ENCODE measurements around the gene OPN1MW2.
"Not testable (repeated sequence)": the region's sequence is repeated elsewhere in the genome, so short reads cannot be mapped to it uniquely, and the experiment has no call there.

OPN1MW2 gene

DNA sequence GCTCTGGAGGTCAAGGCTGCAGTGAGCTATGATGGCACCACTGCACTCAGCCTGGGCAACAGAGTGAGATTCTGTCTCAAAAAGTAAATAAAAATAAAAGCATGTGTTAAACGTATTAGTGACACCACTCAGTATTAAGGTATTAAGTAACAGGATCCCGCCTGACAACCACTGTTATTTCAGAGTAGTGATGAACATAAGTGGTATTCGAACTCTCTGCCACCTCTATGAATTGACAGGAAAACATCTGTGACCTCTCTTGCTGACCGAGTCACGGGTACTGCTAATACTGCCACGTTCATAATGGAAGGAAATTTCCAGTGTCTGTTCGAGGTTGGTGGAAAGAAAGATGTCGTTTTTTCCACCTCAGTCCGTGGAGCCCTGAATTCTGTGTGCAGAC is 7.2 kb downstream of the OPN1MW2 start:
- not testable (repeated sequence) for H3K4me1 ChIP-seq (ENCODE audit: control insufficient read depth, low read depth, low read length); H3K36me3 ChIP-seq (ENCODE audit: control insufficient read depth, low read depth, low read length); H3K4me3 ChIP-seq (ENCODE audit: low read length); H3K9me3 ChIP-seq (ENCODE audit: control insufficient read depth, low read depth, low read length); H3K27me3 ChIP-seq (ENCODE audit: control insufficient read depth, insufficient read depth, low read length); H3K27ac ChIP-seq (ENCODE audit: low read length); H3K9ac ChIP-seq (ENCODE audit: low read length)

DNA sequence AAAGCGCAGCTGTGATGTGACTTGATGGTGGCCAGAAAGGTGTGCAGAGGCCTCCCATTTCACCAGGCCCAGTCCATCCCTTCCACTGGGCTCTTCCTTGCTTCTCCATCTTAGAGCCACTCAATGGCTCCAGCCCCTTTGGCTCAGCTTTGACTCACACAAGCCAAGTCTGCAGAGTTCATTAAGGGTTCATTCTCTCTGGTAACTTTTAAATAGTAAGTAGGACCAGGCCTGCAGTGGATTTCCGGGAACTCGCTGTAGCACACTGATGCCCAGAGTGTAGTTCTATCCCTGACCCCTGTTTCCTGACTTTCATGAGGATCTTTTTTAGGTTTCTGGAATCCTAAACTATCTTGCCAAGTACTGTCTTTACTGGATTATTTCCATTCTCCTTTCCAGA is 11.9 kb downstream of the OPN1MW2 start:
- H3K27me3 ChIP-seq (ENCODE audit: control insufficient read depth, insufficient read depth, low read length), result not testable (repeated sequence)

DNA sequence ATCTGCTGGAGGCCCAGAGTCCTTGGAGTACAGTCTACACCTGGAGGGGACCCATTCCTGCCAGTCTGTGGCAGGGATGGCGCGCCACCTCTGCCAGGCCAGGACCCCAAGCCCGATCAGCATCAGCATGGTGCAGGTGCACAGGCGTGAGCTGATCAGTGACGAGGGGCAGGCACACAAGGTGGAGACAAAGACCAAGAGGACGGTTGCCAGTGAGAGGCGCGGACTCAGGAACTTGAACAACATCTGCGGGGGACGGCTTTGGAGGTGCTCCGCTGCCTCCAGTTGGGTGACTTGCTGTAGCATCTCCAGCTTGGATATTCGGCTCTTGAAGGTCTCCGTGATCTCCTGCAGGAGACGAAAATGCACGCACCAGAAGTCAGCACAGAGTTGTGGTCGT is 14.1 kb downstream of the OPN1MW2 start:
- not testable (repeated sequence) for H3K27me3 ChIP-seq (ENCODE audit: control insufficient read depth, insufficient read depth, low read length); H3K4me1 ChIP-seq (ENCODE audit: control insufficient read depth, low read depth, low read length); H3K9ac ChIP-seq (ENCODE audit: low read length); H3K27ac ChIP-seq (ENCODE audit: low read length); H3K36me3 ChIP-seq (ENCODE audit: control insufficient read depth, low read depth, low read length); H3K9me3 ChIP-seq (ENCODE audit: control insufficient read depth, low read depth, low read length); H3K4me3 ChIP-seq (ENCODE audit: low read length)

More for the DNA sequence above, 11.9 kb downstream of the OPN1MW2 start:
- H3K4me3 ChIP-seq (ENCODE audit: low read length); H3K9ac ChIP-seq (ENCODE audit: low read length); H3K4me1 ChIP-seq (ENCODE audit: control insufficient read depth, low read depth, low read length); H3K27ac ChIP-seq (ENCODE audit: low read length); H3K36me3 ChIP-seq (ENCODE audit: control insufficient read depth, low read depth, low read length); H3K9me3 ChIP-seq (ENCODE audit: control insufficient read depth, low read depth, low read length): not testable (repeated sequence)

DNA sequence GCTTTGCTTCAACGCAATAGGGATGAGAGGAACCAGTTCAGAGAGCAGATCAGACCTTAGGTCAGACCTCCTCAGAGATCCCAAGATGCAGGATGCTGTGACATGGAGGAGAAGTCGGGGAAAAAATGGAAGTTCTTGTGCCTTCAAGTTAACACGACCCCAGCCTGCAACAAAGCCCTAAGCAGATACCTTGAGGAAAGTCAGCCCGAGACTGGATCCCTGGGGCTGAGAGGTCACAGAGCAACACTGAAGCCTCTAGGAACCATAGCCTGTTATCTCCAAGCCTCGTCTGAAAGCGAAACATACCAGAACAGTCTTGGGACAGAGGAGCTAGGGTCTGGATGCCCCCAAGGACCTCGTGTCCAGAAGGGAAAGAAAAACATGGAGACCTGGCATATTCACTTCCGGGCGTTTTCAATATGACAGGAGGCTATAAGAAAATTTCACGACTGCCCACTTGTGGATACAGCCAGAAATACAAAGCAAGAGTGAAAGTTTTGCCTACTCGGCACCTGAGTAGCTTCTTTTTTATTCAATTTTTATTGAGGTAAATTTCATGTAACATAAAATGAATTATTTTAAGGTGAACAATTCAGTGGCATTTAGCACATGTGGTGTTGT is 19.5 kb downstream of the OPN1MW2 start:
- H3K27me3 ChIP-seq (ENCODE audit: control insufficient read depth, insufficient read depth, low read length); H3K4me3 ChIP-seq (ENCODE audit: low read length); H3K27ac ChIP-seq (ENCODE audit: low read length); H3K9me3 ChIP-seq (ENCODE audit: control insufficient read depth, low read depth, low read length); H3K36me3 ChIP-seq (ENCODE audit: control insufficient read depth, low read depth, low read length); H3K4me1 ChIP-seq (ENCODE audit: control insufficient read depth, low read depth, low read length); H3K9ac ChIP-seq (ENCODE audit: low read length): not testable (repeated sequence)

DNA sequence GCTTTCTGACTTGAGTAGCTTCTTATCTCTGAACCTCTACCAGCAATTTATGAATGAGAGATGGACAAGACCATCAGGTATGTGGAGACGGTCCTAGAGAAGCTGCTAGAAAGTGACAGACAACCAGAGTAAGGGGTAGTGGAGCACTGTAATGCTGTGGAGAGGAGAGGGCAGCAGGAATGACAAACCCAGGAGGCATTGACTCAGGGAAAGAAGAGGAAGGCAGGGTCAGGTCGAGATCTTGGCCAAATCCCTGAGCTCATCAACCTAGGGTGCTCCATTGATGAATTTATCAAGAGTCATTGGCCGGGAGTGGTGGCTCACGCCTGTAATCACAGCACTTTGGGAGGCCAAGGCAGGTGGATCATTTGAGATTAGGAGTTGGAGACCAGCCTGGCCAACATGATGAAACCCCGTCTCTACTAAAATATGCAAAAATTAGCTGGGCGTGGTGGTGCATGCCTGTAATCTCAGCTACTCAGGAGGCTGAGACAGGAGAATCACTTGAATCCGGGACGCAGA is 20.5 kb downstream of the OPN1MW2 start:
- not testable (repeated sequence) for H3K27me3 ChIP-seq (ENCODE audit: control insufficient read depth, insufficient read depth, low read length); H3K36me3 ChIP-seq (ENCODE audit: control insufficient read depth, low read depth, low read length); H3K4me3 ChIP-seq (ENCODE audit: low read length); H3K27ac ChIP-seq (ENCODE audit: low read length); H3K9me3 ChIP-seq (ENCODE audit: control insufficient read depth, low read depth, low read length); H3K4me1 ChIP-seq (ENCODE audit: control insufficient read depth, low read depth, low read length); H3K9ac ChIP-seq (ENCODE audit: low read length)

DNA sequence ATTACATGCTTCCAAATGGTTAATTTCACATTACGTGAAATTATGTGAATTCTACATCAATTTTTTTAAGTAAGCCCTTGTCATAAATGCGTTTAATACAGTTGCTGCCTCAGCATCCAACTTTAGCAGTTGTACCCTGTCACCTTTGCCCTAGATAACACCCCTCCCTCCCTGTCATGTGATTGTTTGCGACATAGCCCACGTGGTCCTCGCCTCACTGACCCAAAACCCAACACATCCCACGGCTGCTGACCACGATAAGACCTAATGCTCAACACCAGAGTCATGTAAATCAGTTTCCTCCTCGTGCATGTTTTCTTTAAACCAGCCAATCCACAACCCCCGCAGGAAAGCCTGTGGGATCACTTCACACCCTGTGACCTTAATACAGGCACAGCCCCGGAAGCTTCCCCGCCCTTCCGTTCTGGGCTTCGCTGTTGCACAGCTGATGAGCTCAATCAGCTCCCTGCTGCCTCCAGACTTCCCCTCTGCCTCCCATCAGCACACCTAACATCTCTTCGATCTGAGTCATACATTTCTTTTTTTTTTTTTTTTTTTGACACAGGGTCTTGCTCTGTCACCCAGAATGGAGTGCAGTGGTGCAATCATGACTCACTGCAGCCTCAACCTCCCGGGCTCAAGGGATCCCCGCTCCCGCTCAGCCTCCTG is 28.0 kb downstream of the OPN1MW2 start:
- H3K9ac ChIP-seq (ENCODE audit: low read length); H3K9me3 ChIP-seq (ENCODE audit: control insufficient read depth, low read depth, low read length); H3K4me3 ChIP-seq (ENCODE audit: low read length); H3K4me1 ChIP-seq (ENCODE audit: control insufficient read depth, low read depth, low read length); H3K27me3 ChIP-seq (ENCODE audit: control insufficient read depth, insufficient read depth, low read length); H3K27ac ChIP-seq (ENCODE audit: low read length); H3K36me3 ChIP-seq (ENCODE audit: control insufficient read depth, low read depth, low read length): not testable (repeated sequence)

DNA sequence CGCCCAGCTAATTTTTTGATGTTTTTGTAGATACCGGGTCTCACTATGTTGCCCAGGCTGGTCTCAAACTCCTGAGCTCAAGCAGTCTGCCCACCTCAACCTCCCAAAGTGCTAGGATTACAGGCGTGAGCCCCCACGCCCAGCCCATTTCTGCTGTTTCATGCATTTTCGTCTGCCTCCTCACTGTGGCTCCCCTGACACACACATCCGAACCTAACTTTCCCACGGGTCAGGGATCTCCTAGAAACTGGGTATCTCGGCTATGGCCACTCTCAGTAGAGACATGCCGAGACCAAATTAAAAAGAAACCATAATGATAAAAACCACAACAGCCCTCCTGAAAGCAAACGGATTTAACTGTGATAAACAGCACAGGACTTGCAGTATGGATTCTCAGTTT is 28.5 kb downstream of the OPN1MW2 start:
- not testable (repeated sequence) for H3K4me3 ChIP-seq (ENCODE audit: low read length); H3K27me3 ChIP-seq (ENCODE audit: control insufficient read depth, insufficient read depth, low read length); H3K9me3 ChIP-seq (ENCODE audit: control insufficient read depth, low read depth, low read length); H3K27ac ChIP-seq (ENCODE audit: low read length); H3K9ac ChIP-seq (ENCODE audit: low read length); H3K36me3 ChIP-seq (ENCODE audit: control insufficient read depth, low read depth, low read length); H3K4me1 ChIP-seq (ENCODE audit: control insufficient read depth, low read depth, low read length)

DNA sequence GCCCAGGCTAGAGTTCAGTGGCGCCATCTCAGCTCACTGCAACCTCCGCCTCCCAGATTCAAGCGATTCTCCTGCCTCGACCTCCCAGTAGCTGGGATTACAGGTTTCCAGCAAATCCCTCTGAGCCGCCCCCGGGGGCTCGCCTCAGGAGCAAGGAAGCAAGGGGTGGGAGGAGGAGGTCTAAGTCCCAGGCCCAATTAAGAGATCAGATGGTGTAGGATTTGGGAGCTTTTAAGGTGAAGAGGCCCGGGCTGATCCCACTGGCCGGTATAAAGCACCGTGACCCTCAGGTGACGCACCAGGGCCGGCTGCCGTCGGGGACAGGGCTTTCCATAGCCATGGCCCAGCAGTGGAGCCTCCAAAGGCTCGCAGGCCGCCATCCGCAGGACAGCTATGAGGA is 37.7 kb downstream of the OPN1MW2 start, which contains the start of gene OPN1MW3:
OPN1MW3 (plus strand) TSS at position 301 of the 400 bp plus-strand sequence; CDS start at position 339, 38 bp downstream.
- H3K27me3 ChIP-seq (ENCODE audit: control insufficient read depth, insufficient read depth, low read length); H3K36me3 ChIP-seq (ENCODE audit: control insufficient read depth, low read depth, low read length); H3K9me3 ChIP-seq (ENCODE audit: control insufficient read depth, low read depth, low read length); H3K4me1 ChIP-seq (ENCODE audit: control insufficient read depth, low read depth, low read length); H3K9ac ChIP-seq (ENCODE audit: low read length); H3K4me3 ChIP-seq (ENCODE audit: low read length); H3K27ac ChIP-seq (ENCODE audit: low read length): not testable (repeated sequence)

DNA sequence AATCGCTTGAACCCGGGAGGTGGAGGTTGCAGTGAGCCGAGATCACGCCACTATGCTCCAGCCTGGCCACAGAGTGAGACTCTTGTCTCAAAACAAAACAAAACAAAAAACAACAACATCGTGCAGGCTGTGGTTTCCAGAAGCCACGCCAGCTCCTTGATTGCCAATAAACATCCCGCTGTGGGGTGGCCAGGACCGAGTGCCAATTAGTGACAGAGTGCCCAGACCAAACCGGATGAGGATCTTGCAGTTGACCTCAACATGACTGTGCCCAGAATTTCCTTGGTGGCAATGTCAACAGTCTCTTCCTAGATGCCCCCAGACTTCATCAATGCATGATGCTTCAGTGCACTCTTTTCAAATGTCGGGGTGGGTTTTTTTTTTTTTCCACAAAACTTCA is 39.2 kb downstream of the OPN1MW2 start:
- H3K27me3 ChIP-seq (ENCODE audit: control insufficient read depth, insufficient read depth, low read length); H3K27ac ChIP-seq (ENCODE audit: low read length); H3K4me1 ChIP-seq (ENCODE audit: control insufficient read depth, low read depth, low read length); H3K9me3 ChIP-seq (ENCODE audit: control insufficient read depth, low read depth, low read length); H3K9ac ChIP-seq (ENCODE audit: low read length); H3K36me3 ChIP-seq (ENCODE audit: control insufficient read depth, low read depth, low read length); H3K4me3 ChIP-seq (ENCODE audit: low read length): not testable (repeated sequence)

DNA sequence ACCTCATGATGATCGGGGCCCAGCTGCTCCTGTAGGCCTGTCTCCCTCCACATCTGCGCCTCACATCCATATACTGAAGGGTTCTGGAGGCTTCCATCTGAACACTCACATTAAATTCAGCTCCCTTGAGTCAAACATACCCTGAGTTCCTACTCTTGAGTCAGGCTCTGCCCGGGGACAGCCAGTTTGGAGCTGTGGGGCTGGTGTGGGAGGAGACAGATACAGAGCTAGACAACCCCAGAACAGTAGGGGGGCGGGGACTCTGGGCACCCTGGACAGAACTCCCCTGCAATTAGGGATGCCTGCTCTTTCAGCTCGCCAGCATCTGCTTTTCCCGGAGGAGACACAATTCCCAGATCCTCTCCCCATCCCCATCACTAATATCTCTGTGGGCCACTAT is 43.5 kb downstream of the OPN1MW2 start:
- H3K9me3 ChIP-seq (ENCODE audit: control insufficient read depth, low read depth, low read length); H3K27ac ChIP-seq (ENCODE audit: low read length); H3K4me1 ChIP-seq (ENCODE audit: control insufficient read depth, low read depth, low read length); H3K9ac ChIP-seq (ENCODE audit: low read length); H3K4me3 ChIP-seq (ENCODE audit: low read length); H3K27me3 ChIP-seq (ENCODE audit: control insufficient read depth, insufficient read depth, low read length); H3K36me3 ChIP-seq (ENCODE audit: control insufficient read depth, low read depth, low read length): not testable (repeated sequence)

DNA sequence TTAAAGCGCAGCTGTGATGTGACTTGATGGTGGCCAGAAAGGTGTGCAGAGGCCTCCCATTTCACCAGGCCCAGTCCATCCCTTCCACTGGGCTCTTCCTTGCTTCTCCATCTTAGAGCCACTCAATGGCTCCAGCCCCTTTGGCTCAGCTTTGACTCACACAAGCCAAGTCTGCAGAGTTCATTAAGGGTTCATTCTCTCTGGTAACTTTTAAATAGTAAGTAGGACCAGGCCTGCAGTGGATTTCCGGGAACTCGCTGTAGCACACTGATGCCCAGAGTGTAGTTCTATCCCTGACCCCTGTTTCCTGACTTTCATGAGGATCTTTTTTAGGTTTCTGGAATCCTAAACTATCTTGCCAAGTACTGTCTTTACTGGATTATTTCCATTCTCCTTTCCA is 49.7 kb downstream of the OPN1MW2 start:
- H3K4me1 ChIP-seq (ENCODE audit: control insufficient read depth, low read depth, low read length); H3K4me3 ChIP-seq (ENCODE audit: low read length); H3K36me3 ChIP-seq (ENCODE audit: control insufficient read depth, low read depth, low read length); H3K27me3 ChIP-seq (ENCODE audit: control insufficient read depth, insufficient read depth, low read length); H3K27ac ChIP-seq (ENCODE audit: low read length); H3K9me3 ChIP-seq (ENCODE audit: control insufficient read depth, low read depth, low read length); H3K9ac ChIP-seq (ENCODE audit: low read length): not testable (repeated sequence)
